Measurements from ENCODE around the gene DNAJC16. TPM values are rescaled to one million over a fixed set of nuclear protein-coding genes. Genes with fewer than 3 reads are reported as not detected.

The DNAJC16 gene
- total and polyA plus RNA-seq, 2 of the 13 experiments (the other 11 are each of a cell fraction or from before 2014, with no cell fraction given) = 11.4 to 15.4 TPM

- TF ChIP-seq ZBTB26 (CRISPR knock-in tag; IDR thresholded peaks at IDR 0.05; ENCODE audit: borderline replicate concordance) = peak; percentile 72
- TF ChIP-seq ZNF281 (CRISPR knock-in tag; IDR thresholded peaks at IDR 0.05; ENCODE audit: borderline replicate concordance) = peak; percentile 99
- TF ChIP-seq FOXK2 (IDR thresholded peaks at IDR 0.05) = no peak
- peak; percentile 77 for TF ChIP-seq KAT8 (CRISPR knock-in tag; IDR thresholded peaks at IDR 0.05)
- TF ChIP-seq FOXC1 (CRISPR knock-in tag; IDR thresholded peaks at IDR 0.05; ENCODE audit: borderline replicate concordance) = peak; percentile 18; the same call in 1 of the 2 replicates
- TF ChIP-seq ZNF503 (CRISPR knock-in tag; IDR thresholded peaks at IDR 0.05) = peak; percentile 87
- TF ChIP-seq RFX5 (IDR thresholded peaks at IDR 0.05; ENCODE audit: low read depth, low read length) = no peak
- no peak for TF ChIP-seq TCF12 (IDR thresholded peaks at IDR 0.05)
- peak; percentile 87; the same call in 1 of the 2 replicates for TF ChIP-seq TCF12 (CRISPR knock-in tag; IDR thresholded peaks at IDR 0.05)
- TF ChIP-seq ZNF136 (CRISPR knock-in tag; IDR thresholded peaks at IDR 0.05; ENCODE audit: low read depth) = no peak
- no peak for TF ChIP-seq AFF4 (CRISPR knock-in tag; IDR thresholded peaks at IDR 0.05)
- peak; percentile 78 for TF ChIP-seq BCL6 (CRISPR knock-in tag; IDR thresholded peaks at IDR 0.05)
- TF ChIP-seq TARDBP (CRISPR knock-in tag; IDR thresholded peaks at IDR 0.05) = peak; percentile 74
- TF ChIP-seq TFE3 (CRISPR knock-in tag; IDR thresholded peaks at IDR 0.05) = peak; percentile 78
- peak; percentile 99 for TF ChIP-seq ZBTB46 (CRISPR knock-in tag; IDR thresholded peaks at IDR 0.05; ENCODE audit: borderline replicate concordance)
Measured at GRCh38 chr1:15584489-15585363, 58.1 kb downstream of the DNAJC16 start, which contains the start of gene AGMAT (continued).

Measured in HepG2 (cell line).